ENCODE data around the gene KLHL28.

The KLHL28 gene

DNA sequence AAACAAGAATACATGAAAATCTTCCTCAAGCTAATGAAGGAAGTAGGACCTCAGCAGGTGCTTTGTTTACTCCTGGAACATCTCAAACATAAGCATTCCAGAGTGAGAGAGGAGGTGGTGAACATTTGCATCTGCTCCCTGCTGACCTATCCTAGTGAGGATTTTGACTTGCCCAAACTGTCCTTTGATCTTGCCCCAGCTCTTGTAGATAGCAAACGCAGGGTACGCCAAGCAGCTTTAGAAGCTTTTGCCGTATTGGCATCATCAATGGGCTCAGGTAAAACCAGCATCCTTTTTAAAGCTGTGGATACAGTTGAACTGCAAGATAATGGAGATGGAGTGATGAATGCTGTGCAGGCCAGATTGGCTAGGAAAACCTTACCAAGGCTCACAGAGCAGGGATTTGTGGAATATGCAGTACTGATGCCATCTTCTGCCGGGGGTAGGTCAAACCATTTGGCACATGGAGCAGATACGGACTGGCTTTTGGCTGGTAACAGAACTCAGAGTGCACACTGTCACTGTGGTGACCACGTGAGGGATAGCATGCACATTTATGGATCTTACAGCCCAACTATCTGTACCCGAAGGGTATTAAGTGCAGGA is 2.1 kb upstream of the KLHL28 start:
- no peak for TF ChIP-seq EZH2phosphoT487 (conservative IDR thresholded peaks at IDR 0.05; ENCODE audit: low read length)
- TF ChIP-seq, protein P1, sequence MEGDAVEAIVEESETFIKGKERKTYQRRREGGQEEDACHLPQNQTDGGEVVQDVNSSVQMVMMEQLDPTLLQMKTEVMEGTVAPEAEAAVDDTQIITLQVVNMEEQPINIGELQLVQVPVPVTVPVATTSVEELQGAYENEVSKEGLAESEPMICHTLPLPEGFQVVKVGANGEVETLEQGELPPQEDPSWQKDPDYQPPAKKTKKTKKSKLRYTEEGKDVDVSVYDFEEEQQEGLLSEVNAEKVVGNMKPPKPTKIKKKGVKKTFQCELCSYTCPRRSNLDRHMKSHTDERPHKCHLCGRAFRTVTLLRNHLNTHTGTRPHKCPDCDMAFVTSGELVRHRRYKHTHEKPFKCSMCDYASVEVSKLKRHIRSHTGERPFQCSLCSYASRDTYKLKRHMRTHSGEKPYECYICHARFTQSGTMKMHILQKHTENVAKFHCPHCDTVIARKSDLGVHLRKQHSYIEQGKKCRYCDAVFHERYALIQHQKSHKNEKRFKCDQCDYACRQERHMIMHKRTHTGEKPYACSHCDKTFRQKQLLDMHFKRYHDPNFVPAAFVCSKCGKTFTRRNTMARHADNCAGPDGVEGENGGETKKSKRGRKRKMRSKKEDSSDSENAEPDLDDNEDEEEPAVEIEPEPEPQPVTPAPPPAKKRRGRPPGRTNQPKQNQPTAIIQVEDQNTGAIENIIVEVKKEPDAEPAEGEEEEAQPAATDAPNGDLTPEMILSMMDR (IDR thresholded peaks at IDR 0.05; ENCODE audit: insufficient read depth, low read length, poor library complexity, severe bottlenecking): no peak
- Histone ChIP-seq H3K27me3 (ENCODE audit: low read length) (no peaks in the 10 kb centered on the region), H3K79me2 (ENCODE audit: insufficient read depth, low read length) (peaks cover 88% of the 10 kb centered on the region), H3K4me2 (ENCODE audit: low read depth, low read length, poor library complexity, severe bottlenecking) (peak overlapping the region; percentile 85), H3K9ac (ENCODE audit: low read length) (peak overlapping the region; percentile 70), H3K9me2 (replicated peaks; ENCODE audit: insufficient read depth, low read length) (no peaks in the 10 kb centered on the region), H3F3A (ENCODE audit: insufficient read depth) (peaks cover 6% of the 10 kb centered on the region; the same call in 1 of the 2 replicates), H3K27ac (ENCODE audit: low read depth, low read length) (peak overlapping the region; percentile 74; the same call in 1 of the 2 replicates), H3K9me3 (ENCODE audit: insufficient read depth, low read length) (no peaks in the 10 kb centered on the region), H3K36me3 (ENCODE audit: low read length) (no peaks in the 10 kb centered on the region), H2AFZ (ENCODE audit: low read depth, low read length, severe bottlenecking) (no peak overlapping the region), H3K4me3 (ENCODE audit: insufficient read depth, low read length, poor library complexity, severe bottlenecking) (peak overlapping the region; percentile 74), H4K20me1 (ENCODE audit: low read depth, low read length) (peaks cover 5% of the 10 kb centered on the region; the same call in 1 of the 2 replicates)

DNA sequence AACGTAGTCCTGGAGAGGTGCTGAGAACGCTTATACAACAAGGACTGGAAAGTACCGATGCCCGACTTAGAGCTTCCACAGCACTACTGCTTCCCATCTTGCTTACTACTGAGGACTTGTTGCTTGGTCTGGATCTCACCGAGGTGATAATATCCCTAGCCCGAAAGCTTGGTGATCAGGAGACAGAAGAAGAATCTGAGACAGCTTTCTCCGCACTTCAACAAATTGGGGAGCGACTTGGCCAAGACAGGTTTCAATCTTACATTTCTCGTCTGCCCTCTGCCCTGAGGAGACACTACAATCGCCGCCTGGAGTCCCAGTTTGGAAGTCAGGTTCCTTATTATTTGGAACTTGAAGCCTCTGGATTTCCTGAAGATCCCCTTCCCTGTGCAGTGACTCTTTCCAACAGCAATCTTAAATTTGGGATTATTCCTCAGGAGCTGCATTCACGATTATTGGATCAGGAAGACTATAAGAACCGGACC is 1.3 kb upstream of the KLHL28 start:
- peak overlapping the region; percentile 77 for H2AFZ ChIP-seq (ENCODE audit: low read depth, low read length, severe bottlenecking)
- no peaks in the 10 kb centered on the region for H3K9me2 ChIP-seq (replicated peaks; ENCODE audit: insufficient read depth, low read length)
- peak overlapping the region; percentile 74 for H3K4me3 ChIP-seq (ENCODE audit: insufficient read depth, low read length, poor library complexity, severe bottlenecking)
- peak overlapping the region; percentile 74 for H3K27ac ChIP-seq (ENCODE audit: low read depth, low read length)
- peaks cover 6% of the 10 kb centered on the region; the same call in 1 of the 2 replicates for H3F3A ChIP-seq (ENCODE audit: insufficient read depth)
- H3K9me3 ChIP-seq (ENCODE audit: insufficient read depth, low read length): no peaks in the 10 kb centered on the region
- H3K79me2 ChIP-seq (ENCODE audit: insufficient read depth, low read length): peaks cover 89% of the 10 kb centered on the region
- H3K36me3 ChIP-seq (ENCODE audit: low read length): no peaks in the 10 kb centered on the region
- TF ChIP-seq EZH2phosphoT487 (conservative IDR thresholded peaks at IDR 0.05; ENCODE audit: low read length): no peak
- TF ChIP-seq, protein P1 (IDR thresholded peaks at IDR 0.05; ENCODE audit: insufficient read depth, low read length, poor library complexity, severe bottlenecking): no peak
- H3K27me3 ChIP-seq (ENCODE audit: low read length): no peaks in the 10 kb centered on the region
- H4K20me1 ChIP-seq (ENCODE audit: low read depth, low read length): peaks cover 5% of the 10 kb centered on the region; the same call in 1 of the 2 replicates
- peak overlapping the region; percentile 85 for H3K4me2 ChIP-seq (ENCODE audit: low read depth, low read length, poor library complexity, severe bottlenecking)
- peak overlapping the region; percentile 70 for H3K9ac ChIP-seq (ENCODE audit: low read length)

DNA sequence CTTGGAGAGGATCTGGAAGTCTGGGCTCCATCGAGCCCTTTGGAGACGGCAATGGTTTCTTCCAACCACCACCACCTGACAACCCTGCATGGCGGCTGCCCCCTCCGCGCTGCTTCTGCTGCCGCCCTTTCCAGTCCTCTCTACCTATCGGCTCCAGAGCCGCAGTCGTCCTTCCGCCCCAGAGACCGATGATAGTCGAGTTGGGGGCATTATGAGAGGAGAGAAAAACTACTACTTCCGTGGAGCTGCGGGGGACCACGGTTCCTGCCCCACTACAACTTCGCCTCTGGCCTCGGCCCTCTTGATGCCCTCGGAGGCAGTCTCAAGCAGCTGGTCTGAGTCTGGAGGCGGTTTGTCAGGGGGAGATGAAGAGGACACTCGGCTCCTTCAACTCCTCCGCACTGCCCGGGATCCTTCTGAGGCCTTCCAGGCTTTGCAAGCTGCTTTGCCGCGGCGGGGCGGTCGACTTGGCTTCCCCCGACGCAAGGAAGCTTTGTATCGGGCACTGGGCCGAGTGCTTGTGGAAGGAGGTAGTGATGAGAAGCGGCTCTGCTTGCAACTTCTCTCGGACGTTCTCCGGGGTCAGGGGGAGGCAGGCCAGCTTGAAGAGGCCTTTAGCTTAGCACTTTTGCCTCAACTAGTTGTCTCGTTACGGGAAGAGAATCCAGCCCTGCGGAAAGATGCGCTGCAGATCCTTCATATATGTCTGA is 742 bp upstream of the KLHL28 start:
- peaks cover 89% of the 10 kb centered on the region for H3K79me2 ChIP-seq (ENCODE audit: insufficient read depth, low read length)

More for the DNA sequence above, 742 bp upstream of the KLHL28 start:
- peak overlapping the region; percentile 70 for H3K9ac ChIP-seq (ENCODE audit: low read length)
- H3K27ac ChIP-seq (ENCODE audit: low read depth, low read length): peak overlapping the region; percentile 74
- H3K9me2 ChIP-seq (replicated peaks; ENCODE audit: insufficient read depth, low read length): no peaks in the 10 kb centered on the region
- H3K36me3 ChIP-seq (ENCODE audit: low read length): no peaks in the 10 kb centered on the region
- peak overlapping the region; percentile 77 for H2AFZ ChIP-seq (ENCODE audit: low read depth, low read length, severe bottlenecking)
- no peak for TF ChIP-seq EZH2phosphoT487 (conservative IDR thresholded peaks at IDR 0.05; ENCODE audit: low read length)
- TF ChIP-seq, protein P1 (IDR thresholded peaks at IDR 0.05; ENCODE audit: insufficient read depth, low read length, poor library complexity, severe bottlenecking): no peak
- peak overlapping the region; percentile 74 for H3K4me3 ChIP-seq (ENCODE audit: insufficient read depth, low read length, poor library complexity, severe bottlenecking)
- no peaks in the 10 kb centered on the region for H3K9me3 ChIP-seq (ENCODE audit: insufficient read depth, low read length)
- peak overlapping the region; percentile 85 for H3K4me2 ChIP-seq (ENCODE audit: low read depth, low read length, poor library complexity, severe bottlenecking)
- H3K27me3 ChIP-seq (ENCODE audit: low read length): no peaks in the 10 kb centered on the region
- H4K20me1 ChIP-seq (ENCODE audit: low read depth, low read length): peaks cover 5% of the 10 kb centered on the region; the same call in 1 of the 2 replicates
- peaks cover 11% of the 10 kb centered on the region; the same call in 1 of the 2 replicates for H3F3A ChIP-seq (ENCODE audit: insufficient read depth)
